ENCODE results near the gene VPREB3.

VPREB3 gene

GRCh38 chr22:23773483-23774113, 19.4 kb upstream of the VPREB3 start:
- no peak for DNase-seq
- H3K4me1 ChIP-seq, result peaks cover 0 to 60% (median 49%) of the 10 kb centered on the region in 4 donors
- H3K4me3 ChIP-seq, result peak overlapping the region; percentile 48 to 62
- peak overlapping the region; percentile 45 to 65 for H3K27ac ChIP-seq
- no peaks in the 10 kb centered on the region for H3K27me3 ChIP-seq
- H3K36me3 ChIP-seq, result no peaks in the 10 kb centered on the region
- intact Hi-C loops (cut with DNase I; ENCODE audit: low total_unique reads), result no loop called here
- TF ChIP-seq CTCF (IDR thresholded peaks at IDR 0.05), result no peak
- no peaks in the 10 kb centered on the region for H3K9me3 ChIP-seq

DNA sequence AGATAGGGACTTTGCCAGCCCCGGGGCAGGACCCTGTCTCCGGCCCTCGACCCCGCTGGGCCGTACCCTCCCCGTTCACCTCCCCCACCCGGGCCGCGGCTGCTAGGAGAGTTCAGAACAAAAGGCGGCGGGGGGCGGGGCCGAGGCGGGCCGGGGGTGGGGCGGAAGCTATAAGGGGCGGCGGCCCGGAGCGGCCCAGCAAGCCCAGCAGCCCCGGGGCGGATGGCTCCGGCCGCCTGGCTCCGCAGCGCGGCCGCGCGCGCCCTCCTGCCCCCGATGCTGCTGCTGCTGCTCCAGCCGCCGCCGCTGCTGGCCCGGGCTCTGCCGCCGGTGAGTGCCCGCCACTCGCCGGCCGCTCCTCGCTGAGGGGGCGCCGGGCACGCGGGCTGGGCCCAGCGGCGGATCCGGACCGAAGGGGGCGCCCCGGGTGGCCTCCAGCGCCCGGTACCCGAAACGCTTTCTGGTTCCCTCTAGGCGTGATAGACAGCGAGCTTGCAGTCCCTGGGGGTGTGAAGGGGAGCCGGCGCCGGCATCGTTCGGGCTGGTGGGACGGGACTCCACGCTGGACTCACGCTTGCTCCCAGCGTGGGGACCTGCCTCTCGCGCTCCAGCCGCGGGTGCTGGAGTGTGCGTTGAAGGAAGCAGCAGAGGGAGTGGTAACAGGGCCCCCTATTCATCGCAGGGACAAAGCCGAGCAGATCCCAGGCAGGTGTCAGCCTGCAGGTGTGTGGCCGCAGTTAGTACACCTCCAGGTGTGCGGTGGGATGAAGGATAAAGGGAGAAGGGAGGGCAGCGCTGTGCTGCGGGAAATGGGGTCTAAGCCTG, 18.6 kb upstream of the VPREB3 start, which contains the start of gene MMP11:
MMP11 (plus strand) TSS at position 201 of the 825 bp plus-strand sequence; CDS start at position 223, 22 bp downstream.
- peak within 1 kb of the TSS; percentile 50 to 65 for H3K27ac ChIP-seq
- peak; percentile 48 to 77 for DNase-seq
- intact Hi-C loops (cut with DNase I; ENCODE audit: low total_unique reads), result no loop called here

DNA sequence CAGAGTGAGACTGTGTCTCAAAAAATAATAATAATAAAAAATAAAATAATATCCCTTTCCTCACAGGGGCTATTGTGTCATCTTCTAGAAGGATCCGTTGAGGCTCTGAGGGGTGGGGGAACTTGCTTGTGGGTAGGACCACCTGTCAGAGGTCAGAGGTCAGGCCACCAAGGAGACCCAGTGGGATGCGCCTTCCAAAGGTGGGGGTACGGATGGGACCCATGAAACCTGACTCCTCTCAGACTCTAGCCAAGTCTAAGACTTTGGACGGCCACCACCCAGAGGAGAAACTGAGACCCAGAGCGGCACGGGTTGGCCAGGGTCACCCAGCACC, 18.1 kb upstream of the VPREB3 start:
- no peak for DNase-seq
- H3K9me3 ChIP-seq, result no peaks in the 10 kb centered on the region
- no peaks in the 10 kb centered on the region for H3K27me3 ChIP-seq
- H3K4me1 ChIP-seq, result peaks cover 0 to 68% (median 48%) of the 10 kb centered on the region in 4 donors
- TF ChIP-seq CTCF (IDR thresholded peaks at IDR 0.05), result no peak
- H3K4me3 ChIP-seq, result peak overlapping the region; percentile 48 to 62
- intact Hi-C loops (cut with DNase I; ENCODE audit: low total_unique reads), result no loop called here
- H3K27ac ChIP-seq, result peak overlapping the region; percentile 50 to 65
- H3K36me3 ChIP-seq, result no peaks in the 10 kb centered on the region

More for the DNA sequence above, 18.6 kb upstream of the VPREB3 start, which contains the start of gene MMP11:
- Histone ChIP-seq H3K4me1 (peaks cover 0 to 65% (median 49%) of the 10 kb centered on the region in 4 donors), H3K36me3 (no peaks in the 10 kb centered on the region), H3K4me3 (peak within 1 kb of the TSS; percentile 48 to 62), H3K9me3 (no peaks in the 10 kb centered on the region), H3K27me3 (no peaks in the 10 kb centered on the region)
- TF ChIP-seq CTCF (IDR thresholded peaks at IDR 0.05), result peak in 1 of 2 experiments; percentile 8

GRCh38 chr22:23769321-23769965, 15.2 kb upstream of the VPREB3 start:
- Histone ChIP-seq H3K4me3 (no peak overlapping the region), H3K4me1 (peaks cover 0 to 69% (median 44%) of the 10 kb centered on the region in 4 donors), H3K36me3 (peaks cover 0 to 13% (median 0%) of the 10 kb centered on the region in 3 donors), H3K9me3 (no peaks in the 10 kb centered on the region), H3K27ac (no peak overlapping the region), H3K27me3 (no peaks in the 10 kb centered on the region)
- TF ChIP-seq CTCF (IDR thresholded peaks at IDR 0.05), result no peak
- intact Hi-C loops (cut with DNase I; ENCODE audit: low total_unique reads), result loop anchor here (5.0 kb wide), 1 partner anchor 78 kb away; no protein-coding TSS in a partner anchor
- DNase-seq, result no peak

DNA sequence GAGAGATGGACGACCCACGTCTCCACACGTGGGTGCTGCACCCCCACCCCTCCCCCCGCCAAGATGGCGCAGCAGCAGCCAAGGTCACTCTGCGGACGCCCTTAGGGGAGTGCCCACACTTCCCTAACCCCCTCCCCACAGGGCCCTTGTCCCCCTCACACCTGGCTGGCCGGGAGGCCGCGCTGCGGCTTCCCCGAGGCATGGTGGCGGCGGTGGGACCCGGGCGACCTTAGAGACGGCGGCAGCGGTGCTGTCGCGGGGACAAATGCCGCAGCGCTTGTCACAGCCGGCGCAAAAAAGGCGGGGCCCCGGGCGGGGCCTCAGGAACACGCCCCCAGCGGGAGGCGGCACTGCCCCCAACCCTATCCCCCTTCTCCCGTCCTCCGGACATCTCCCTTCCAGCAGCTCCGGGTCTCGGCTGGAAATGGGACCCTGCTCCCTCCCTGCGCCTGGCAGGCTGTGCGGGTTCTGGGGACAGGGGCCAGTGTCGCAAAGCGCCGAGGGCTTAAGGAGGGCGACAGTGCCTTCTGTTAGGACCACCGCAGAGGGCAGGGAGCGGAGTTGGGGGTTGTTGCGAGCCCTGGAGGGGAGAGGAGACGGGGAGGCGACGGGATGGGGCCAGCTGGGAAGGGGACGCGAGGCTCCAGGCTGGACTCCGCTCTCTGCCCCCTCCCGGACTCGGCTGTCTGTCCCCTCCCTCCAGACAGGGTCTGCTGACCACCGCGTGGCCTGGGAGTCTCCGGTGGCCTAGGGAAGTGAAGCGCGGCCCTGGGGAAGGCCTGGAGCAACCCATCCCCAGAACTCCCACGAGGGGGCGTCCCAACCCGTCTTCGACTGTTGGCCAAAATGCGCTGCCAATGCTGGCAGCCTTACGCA, 13.7 kb upstream of the VPREB3 start, which contains the start of gene CHCHD10:
CHCHD10 (minus strand) TSS at position 300 of the 876 bp plus-strand sequence; CDS start at position 202, 98 bp downstream.
- intact Hi-C loops (cut with DNase I; ENCODE audit: low total_unique reads), result loop anchor here (5.0 kb wide), 1 partner anchor 79 kb away; no protein-coding TSS in a partner anchor
- Histone ChIP-seq H3K4me3 (peak within 1 kb of the TSS; percentile 58 to 88), H3K36me3 (peaks cover 0 to 13% (median 0%) of the 10 kb centered on the region in 3 donors), H3K9me3 (no peaks in the 10 kb centered on the region), H3K27ac (peak within 1 kb of the TSS; percentile 67 to 88), H3K27me3 (no peaks in the 10 kb centered on the region), H3K4me1 (peaks cover 0 to 69% (median 43%) of the 10 kb centered on the region in 4 donors)
- peak; percentile 84 to 91 for TF ChIP-seq CTCF (IDR thresholded peaks at IDR 0.05)
- DNase-seq, result peak; percentile 68 to 90
